GM18909 (cell line): ENCODE results near the gene INAVA.
"Not testable (repeated sequence)": the region's sequence is repeated elsewhere in the genome, so short reads cannot be mapped to it uniquely, and the experiment has no call there.

Experiments
- ATAC-seq: cut with Tn5 transposase; IDR thresholded peaks from one replicate; pipeline ENCODE4 v1.9.1; 2021; ENCODE audit warnings: mild to moderate bottlenecking; ENCODE audit not compliant: unreplicated experiment, poor library complexity

The INAVA gene

GRCh38 chr1:200916152-200916551, 21.5 kb downstream of the INAVA start:
- ATAC-seq = no peak

GRCh38 chr1:200916681-200917080, 22.0 kb downstream of the INAVA start:
- ATAC-seq = no peak

GRCh38 chr1:200917291-200917817, 22.7 kb downstream of the INAVA start:
- no peak for ATAC-seq

- ATAC-seq = no peak
These were observed 23.3 kb downstream of the INAVA start for GRCh38 chr1:200918006-200918405.

- ATAC-seq = no peak
These were observed 24.7 kb downstream of the INAVA start for GRCh38 chr1:200919386-200919785.

- ATAC-seq = no peak
These were observed 26.9 kb downstream of the INAVA start for GRCh38 chr1:200921571-200922110.

- ATAC-seq = no peak
These were observed 27.7 kb downstream of the INAVA start for GRCh38 chr1:200922406-200922805.

- ATAC-seq = no peak
These were observed 28.9 kb downstream of the INAVA start for GRCh38 chr1:200923601-200924000.

- no peak for ATAC-seq
These were observed 31.1 kb downstream of the INAVA start for GRCh38 chr1:200925831-200926230.

GRCh38 chr1:200929530-200930278, 35.0 kb downstream of the INAVA start:
- ATAC-seq = no peak

- ATAC-seq = not testable (repeated sequence)
These were observed 35.6 kb downstream of the INAVA start for GRCh38 chr1:200930285-200930684.

GRCh38 chr1:200931776-200932175, 37.1 kb downstream of the INAVA start:
- no peak for ATAC-seq

GRCh38 chr1:200934676-200935245, 40.1 kb downstream of the INAVA start:
- no peak for ATAC-seq

GRCh38 chr1:200935286-200935962, 40.7 kb downstream of the INAVA start:
- not testable (repeated sequence) for ATAC-seq

GRCh38 chr1:200938955-200939354, 44.3 kb downstream of the INAVA start:
- no peak for ATAC-seq

- no peak for ATAC-seq
These were observed 50.4 kb downstream of the INAVA start for GRCh38 chr1:200945111-200945510.

GRCh38 chr1:200947059-200947566, 52.4 kb downstream of the INAVA start:
- no peak for ATAC-seq

- ATAC-seq = no peak
These were observed 54.9 kb downstream of the INAVA start for GRCh38 chr1:200949626-200950025.

GRCh38 chr1:200951016-200951415, 56.3 kb downstream of the INAVA start:
- ATAC-seq = no peak

GRCh38 chr1:200954434-200954833, 59.7 kb downstream of the INAVA start:
- no peak for ATAC-seq

- no peak for ATAC-seq
These were observed 63.9 kb downstream of the INAVA start for GRCh38 chr1:200958597-200958996.
